Testis (tissue), 3 donors: ENCODE data around the gene ZNF532. TPM values are rescaled to one million over a fixed set of nuclear protein-coding genes. Genes with fewer than 3 reads are reported as not detected.

ENCODE experiments used
- DNase-seq: peaks from one replicate; pipeline ENCODE4 v3.0.0-alpha.2; 2019
- H3K27ac ChIP-seq, 2 donors: fragments of 200-600 bp; sonication (generic); one replicate each; pipeline ENCODE4 v1.5.1; 2019
- H3K27me3 ChIP-seq: fragments of 200-600 bp; sonication (generic); one replicate; pipeline ENCODE4 v1.5.1; 2019
- H3K36me3 ChIP-seq: fragments of 200-600 bp; sonication (generic); one replicate; pipeline ENCODE4 v1.5.1; 2017; ENCODE audit warnings: low read depth; ENCODE audit errors: missing control alignments
- H3K4me1 ChIP-seq: fragments of 200-600 bp; sonication (generic); one replicate; pipeline ENCODE4 v1.5.1; 2019
- H3K4me3 ChIP-seq, 2 donors: fragments of 200-600 bp; sonication (generic); one replicate each; pipeline ENCODE4 v1.5.1; 2017 to 2019
- H3K9me3 ChIP-seq: fragments of 200-600 bp; sonication (generic); one replicate; pipeline ENCODE4 v1.5.1; 2017
- POLR2A ChIP-seq: fragments of 450-650 bp; IDR thresholded peaks from one replicate; pipeline ENCODE4 v1.6.1; 2017; ENCODE audit warnings: antibody characterized with exemption, mild to moderate bottlenecking, moderate library complexity
- WGBS, 2 donors: methylation state at CpG; one replicate each; pipeline ENCODE4 v1.1.5; 2018; 5-methylcytosine and 5-hydroxymethylcytosine counted together
- intact Hi-C: fragments of 100-400 bp; cut with DNase I; formaldehyde crosslinking; loops from one replicate; pipeline ENCODE4 v1.15.1; 2023; ENCODE audit warnings: low total_unique reads
- polyA plus RNA-seq: library from polyadenylated mRNA; stranded (reverse); fragments of 350-450 nt; fragmentation: Illumina TruSeq; extraction: RNeasy Lipid Tissue Mini Kit (QIAGEN cat#74804); gene quantifications from one replicate; pipeline ENCODE4 v1.2.3, GENCODE V29; 2014; ENCODE audit warnings: low read depth, low replicate concordance; ENCODE audit not compliant: insufficient read depth
- total RNA-seq, 2 donors: library from RNA; depleted of rRNA; stranded (reverse); fragments of >200 nt; gene quantifications; one replicate each; pipeline ENCODE4 v1.2.3, GENCODE V29; 2016
- TF ChIP-seq, protein P1 (sequence below), 3 experiments: fragments of 450-650 bp in 2 of 3; fragments of 200-600 bp in 1 of 3; sonication (generic) in 1 of 3; IDR thresholded peaks; one replicate each; pipeline ENCODE4 v1.5.1; 2016 to 2019; ENCODE audit warnings: antibody characterized with exemption in 3 of 3, mild to moderate bottlenecking in 2 of 3, moderate library complexity in 1 of 3

ZNF532 gene
- total and polyA plus RNA-seq, 3 donors from 2014 or later: 64.0 to 131 (median 122) TPM

DNA sequence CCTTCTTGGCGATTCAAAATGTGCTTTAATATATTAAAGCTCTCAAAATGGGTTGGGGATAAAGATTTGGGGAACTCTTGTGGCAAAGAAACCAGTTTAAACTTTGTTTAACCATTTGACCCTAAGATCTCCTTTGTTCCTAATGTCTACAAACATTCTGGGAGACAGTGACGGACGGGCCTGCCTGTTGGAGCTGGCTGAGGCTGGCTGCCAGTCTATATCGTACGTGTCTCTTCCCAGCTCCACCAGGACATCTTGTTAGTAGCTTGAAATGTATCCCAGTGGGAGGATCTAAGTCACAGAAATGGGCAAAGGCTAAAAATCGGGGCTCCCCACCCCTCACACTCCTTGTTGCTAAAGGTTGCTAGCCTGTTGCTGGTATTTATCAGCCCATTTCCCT lies 30.7 kb downstream of the ZNF532 start:
- no peak overlapping the region for H3K27ac ChIP-seq
- TF ChIP-seq, protein P1, sequence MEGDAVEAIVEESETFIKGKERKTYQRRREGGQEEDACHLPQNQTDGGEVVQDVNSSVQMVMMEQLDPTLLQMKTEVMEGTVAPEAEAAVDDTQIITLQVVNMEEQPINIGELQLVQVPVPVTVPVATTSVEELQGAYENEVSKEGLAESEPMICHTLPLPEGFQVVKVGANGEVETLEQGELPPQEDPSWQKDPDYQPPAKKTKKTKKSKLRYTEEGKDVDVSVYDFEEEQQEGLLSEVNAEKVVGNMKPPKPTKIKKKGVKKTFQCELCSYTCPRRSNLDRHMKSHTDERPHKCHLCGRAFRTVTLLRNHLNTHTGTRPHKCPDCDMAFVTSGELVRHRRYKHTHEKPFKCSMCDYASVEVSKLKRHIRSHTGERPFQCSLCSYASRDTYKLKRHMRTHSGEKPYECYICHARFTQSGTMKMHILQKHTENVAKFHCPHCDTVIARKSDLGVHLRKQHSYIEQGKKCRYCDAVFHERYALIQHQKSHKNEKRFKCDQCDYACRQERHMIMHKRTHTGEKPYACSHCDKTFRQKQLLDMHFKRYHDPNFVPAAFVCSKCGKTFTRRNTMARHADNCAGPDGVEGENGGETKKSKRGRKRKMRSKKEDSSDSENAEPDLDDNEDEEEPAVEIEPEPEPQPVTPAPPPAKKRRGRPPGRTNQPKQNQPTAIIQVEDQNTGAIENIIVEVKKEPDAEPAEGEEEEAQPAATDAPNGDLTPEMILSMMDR (IDR thresholded peaks at IDR 0.05): no peak
- no peak for TF ChIP-seq POLR2A
- H3K4me1 ChIP-seq: peaks cover 10% of the 10 kb centered on the region
- H3K36me3 ChIP-seq: no peaks in the 10 kb centered on the region
- intact Hi-C loops: no loop called here
- DNase-seq: no peak
- H3K27me3 ChIP-seq: no peaks in the 10 kb centered on the region
- H3K9me3 ChIP-seq: no peaks in the 10 kb centered on the region
- H3K4me3 ChIP-seq: no peak overlapping the region
- 56 to 58% methylated on average over 6 of the region's 6 CpGs for WGBS, 2 donors

DNA sequence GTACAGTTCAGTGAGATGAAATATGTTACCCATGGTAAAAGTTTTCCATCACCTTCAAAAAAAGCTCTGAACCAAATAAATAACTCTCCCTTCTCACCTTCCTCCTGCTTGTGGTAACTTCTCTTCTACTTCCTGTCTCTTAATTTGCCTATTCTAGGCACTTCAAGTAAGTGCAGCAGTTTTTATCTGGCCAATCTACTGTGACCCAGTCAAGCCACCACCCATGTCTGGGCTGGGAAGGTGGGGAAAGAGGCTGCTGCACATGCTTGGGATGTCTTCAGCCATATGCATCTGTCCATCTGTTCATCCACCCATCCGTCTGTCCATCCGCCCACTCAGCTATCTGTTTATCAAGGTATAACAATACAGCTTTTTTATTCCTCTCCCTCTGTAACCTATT lies 31.6 kb downstream of the ZNF532 start:
- H3K27ac ChIP-seq: no peak overlapping the region
- no peak overlapping the region for H3K4me3 ChIP-seq
- intact Hi-C loops: no loop called here
- peak; percentile 7 for DNase-seq
- 68 to 72% methylated on average over 2 of the region's 2 CpGs for WGBS, 2 donors
- no peaks in the 10 kb centered on the region for H3K36me3 ChIP-seq
- peaks cover 10% of the 10 kb centered on the region for H3K4me1 ChIP-seq
- TF ChIP-seq POLR2A: no peak
- TF ChIP-seq, protein P1 (IDR thresholded peaks at IDR 0.05): no peak
- no peaks in the 10 kb centered on the region for H3K27me3 ChIP-seq
- no peaks in the 10 kb centered on the region for H3K9me3 ChIP-seq

DNA sequence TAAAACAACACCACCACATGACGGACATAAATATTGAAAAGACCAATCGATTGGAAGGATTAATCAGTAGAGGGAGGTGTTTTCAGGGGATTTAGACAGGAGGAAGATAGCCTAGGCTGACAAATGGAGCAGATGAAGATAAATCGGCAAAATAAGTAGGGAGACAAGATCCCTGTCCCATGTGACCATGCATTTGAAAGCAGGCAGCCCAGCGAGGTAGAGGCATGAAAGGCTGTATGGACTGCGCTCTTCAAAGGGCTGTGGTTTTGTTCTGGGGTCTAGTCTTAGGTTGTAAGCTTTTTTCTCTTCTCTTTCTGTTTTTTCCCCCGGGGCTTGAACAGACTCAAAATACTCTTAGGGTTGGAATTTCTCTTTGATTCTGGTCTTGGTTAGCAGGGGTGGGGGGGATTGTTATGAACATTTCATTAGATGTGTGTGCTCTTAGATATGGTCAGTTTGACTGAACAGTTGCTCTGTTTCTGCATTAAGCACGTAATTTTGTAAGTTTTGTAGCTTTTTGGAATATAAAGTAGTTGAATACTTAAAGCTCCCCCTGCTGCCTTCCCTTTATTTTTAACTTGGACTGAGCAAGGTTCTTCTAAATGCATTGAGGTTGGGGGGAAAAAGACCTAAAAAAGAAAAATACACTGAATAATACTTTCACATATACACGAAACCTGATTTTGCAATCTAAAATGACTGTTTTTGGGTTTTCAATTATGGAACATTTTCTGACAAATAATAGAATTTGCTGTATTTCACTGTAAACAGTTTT lies 32.2 kb downstream of the ZNF532 start:
- peak; percentile 9 for DNase-seq
- no peak for TF ChIP-seq POLR2A
- TF ChIP-seq, protein P1 (IDR thresholded peaks at IDR 0.05): no peak
- Histone ChIP-seq H3K9me3 (no peaks in the 10 kb centered on the region), H3K4me1 (peaks cover 10% of the 10 kb centered on the region), H3K36me3 (no peaks in the 10 kb centered on the region), H3K4me3 (no peak overlapping the region), H3K27me3 (no peaks in the 10 kb centered on the region), H3K27ac (no peak overlapping the region)
- 82 to 83% methylated on average over 8 of the region's 8 CpGs for WGBS, 2 donors
- intact Hi-C loops: no loop called here

GRCh38 chr18:58898010-58898799 lies 33.5 kb downstream of the ZNF532 start:
- H3K4me3 ChIP-seq: no peak overlapping the region
- no peaks in the 10 kb centered on the region for H3K27me3 ChIP-seq
- TF ChIP-seq, protein P1 (IDR thresholded peaks at IDR 0.05): no peak
- TF ChIP-seq POLR2A: no peak
- no peaks in the 10 kb centered on the region for H3K36me3 ChIP-seq
- peaks cover 10% of the 10 kb centered on the region for H3K4me1 ChIP-seq
- no peak overlapping the region for H3K27ac ChIP-seq
- H3K9me3 ChIP-seq: no peaks in the 10 kb centered on the region
- 95% methylated on average over 6 to 9 of the region's 9 CpGs for WGBS, 2 donors
- intact Hi-C loops: no loop called here
- DNase-seq: peak; percentile 7
